Neutrophil (primary cell): ENCODE results near the gene PLEKHA1.

Experiments used
- H3K27ac ChIP-seq: fragments of 200-600 bp; sonication (generic); 2 replicates; pipeline ENCODE4 v1.5.1; 2016; ENCODE audit warnings: mild to moderate bottlenecking, moderate library complexity
- H3K27me3 ChIP-seq: fragments of 200-600 bp; sonication (generic); 2 replicates; pipeline ENCODE4 v1.6.0; 2016; ENCODE audit warnings: mild to moderate bottlenecking
- H3K36me3 ChIP-seq: fragments of 200-600 bp; sonication (generic); 2 replicates; pipeline ENCODE4 v1.5.1; 2017
- H3K4me1 ChIP-seq, 2 experiments: fragments of 200-600 bp in 1 of 2; sonication (generic) in 1 of 2; 1 replicate in 1 of 2; 2 replicates in 1 of 2; pipeline versions ENCODE4 v1.5.1 to v1.6.1; 2013 to 2016; ENCODE audit warnings: low read depth in 1 of 2, low read length in 1 of 2, mild to moderate bottlenecking in 1 of 2, moderate library complexity in 1 of 2; ENCODE audit not compliant: control insufficient read depth in 1 of 2, insufficient read depth in 1 of 2
- H3K4me3 ChIP-seq, 2 experiments: fragments of 200-600 bp in 1 of 2; sonication (generic) in 1 of 2; 1 replicate in 1 of 2; 2 replicates in 1 of 2; pipeline ENCODE4 v1.5.1; 2013 to 2016; ENCODE audit warnings: low read depth in 1 of 2, low read length in 1 of 2, mild to moderate bottlenecking in 1 of 2, moderate library complexity in 1 of 2
- H3K9me3 ChIP-seq: fragments of 200-600 bp; sonication (generic); 2 replicates; pipeline ENCODE4 v1.5.1; 2016
- TF ChIP-seq, protein P1 (sequence below): fragments of 200-600 bp; sonication (generic); IDR thresholded peaks from 2 replicates; pipeline ENCODE4 v1.5.1; 2016; ENCODE audit warnings: antibody characterized with exemption

PLEKHA1 gene

DNA sequence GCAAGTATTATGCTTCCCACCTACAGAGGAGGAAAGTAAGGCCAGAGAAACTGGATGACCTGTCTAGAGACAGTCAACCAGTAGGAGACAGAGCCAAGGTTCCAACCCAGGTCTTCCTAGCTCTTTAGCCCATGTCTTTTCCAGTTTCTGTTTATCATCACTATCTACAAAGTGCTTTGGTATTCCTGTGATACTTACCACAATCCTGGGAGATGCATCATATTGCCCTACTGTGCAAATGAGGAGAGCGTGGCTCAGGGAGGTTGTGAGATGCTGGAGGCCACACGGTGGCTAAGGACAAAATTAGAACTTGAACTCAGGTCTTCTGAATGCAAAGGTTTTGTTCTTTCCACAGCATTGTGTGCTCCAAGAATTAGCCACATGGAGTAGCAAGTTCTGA is 11.2 kb upstream of the PLEKHA1 start:
- no peaks in the 10 kb centered on the region for H3K36me3 ChIP-seq
- TF ChIP-seq, protein P1, sequence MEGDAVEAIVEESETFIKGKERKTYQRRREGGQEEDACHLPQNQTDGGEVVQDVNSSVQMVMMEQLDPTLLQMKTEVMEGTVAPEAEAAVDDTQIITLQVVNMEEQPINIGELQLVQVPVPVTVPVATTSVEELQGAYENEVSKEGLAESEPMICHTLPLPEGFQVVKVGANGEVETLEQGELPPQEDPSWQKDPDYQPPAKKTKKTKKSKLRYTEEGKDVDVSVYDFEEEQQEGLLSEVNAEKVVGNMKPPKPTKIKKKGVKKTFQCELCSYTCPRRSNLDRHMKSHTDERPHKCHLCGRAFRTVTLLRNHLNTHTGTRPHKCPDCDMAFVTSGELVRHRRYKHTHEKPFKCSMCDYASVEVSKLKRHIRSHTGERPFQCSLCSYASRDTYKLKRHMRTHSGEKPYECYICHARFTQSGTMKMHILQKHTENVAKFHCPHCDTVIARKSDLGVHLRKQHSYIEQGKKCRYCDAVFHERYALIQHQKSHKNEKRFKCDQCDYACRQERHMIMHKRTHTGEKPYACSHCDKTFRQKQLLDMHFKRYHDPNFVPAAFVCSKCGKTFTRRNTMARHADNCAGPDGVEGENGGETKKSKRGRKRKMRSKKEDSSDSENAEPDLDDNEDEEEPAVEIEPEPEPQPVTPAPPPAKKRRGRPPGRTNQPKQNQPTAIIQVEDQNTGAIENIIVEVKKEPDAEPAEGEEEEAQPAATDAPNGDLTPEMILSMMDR, result no peak
- no peak overlapping the region for H3K4me3 ChIP-seq
- peaks cover 44% of the 10 kb centered on the region for H3K27me3 ChIP-seq
- no peaks in the 10 kb centered on the region for H3K4me1 ChIP-seq
- no peaks in the 10 kb centered on the region for H3K9me3 ChIP-seq
- H3K27ac ChIP-seq, result no peak overlapping the region

DNA sequence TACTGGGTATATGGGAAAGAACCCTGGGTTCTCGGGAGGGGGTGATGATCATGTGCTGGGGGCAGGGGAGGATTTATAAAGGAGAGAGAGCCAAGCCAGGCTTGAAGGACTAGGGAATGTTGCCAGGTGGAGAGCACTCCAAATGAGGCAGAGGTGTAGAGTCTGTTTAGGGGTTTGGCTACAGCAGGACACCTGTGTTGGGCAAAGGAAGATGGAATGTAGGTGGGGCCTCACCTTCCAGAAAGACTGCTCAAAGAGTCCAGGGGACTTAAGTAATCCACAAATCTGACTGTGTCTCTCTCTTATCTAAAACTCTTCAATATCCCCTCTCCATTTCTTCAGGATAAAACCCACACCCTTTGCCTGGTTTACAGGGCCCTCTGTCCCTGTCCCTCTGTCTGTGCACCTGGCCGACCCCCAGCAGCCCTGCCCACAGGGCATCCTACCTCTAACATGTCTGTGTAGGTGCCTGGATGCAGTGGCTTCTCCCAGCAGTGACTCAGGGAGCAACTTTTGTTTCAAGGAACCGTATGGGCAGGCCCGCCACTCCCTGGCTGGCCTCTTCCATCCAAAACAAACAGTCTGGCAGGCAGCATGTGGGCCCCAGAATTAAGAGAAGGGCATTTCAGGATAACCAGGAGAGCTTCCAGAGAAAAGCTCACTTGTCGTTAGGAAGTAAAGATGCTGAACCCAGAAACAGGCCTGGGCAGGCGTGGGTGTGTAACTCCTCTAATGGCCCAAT is 10.6 kb upstream of the PLEKHA1 start:
- Histone ChIP-seq H3K27ac (no peak overlapping the region), H3K4me3 (no peak overlapping the region), H3K27me3 (peaks cover 49% of the 10 kb centered on the region), H3K9me3 (no peaks in the 10 kb centered on the region), H3K36me3 (no peaks in the 10 kb centered on the region), H3K4me1 (no peaks in the 10 kb centered on the region)
- TF ChIP-seq, protein P1, result no peak

DNA sequence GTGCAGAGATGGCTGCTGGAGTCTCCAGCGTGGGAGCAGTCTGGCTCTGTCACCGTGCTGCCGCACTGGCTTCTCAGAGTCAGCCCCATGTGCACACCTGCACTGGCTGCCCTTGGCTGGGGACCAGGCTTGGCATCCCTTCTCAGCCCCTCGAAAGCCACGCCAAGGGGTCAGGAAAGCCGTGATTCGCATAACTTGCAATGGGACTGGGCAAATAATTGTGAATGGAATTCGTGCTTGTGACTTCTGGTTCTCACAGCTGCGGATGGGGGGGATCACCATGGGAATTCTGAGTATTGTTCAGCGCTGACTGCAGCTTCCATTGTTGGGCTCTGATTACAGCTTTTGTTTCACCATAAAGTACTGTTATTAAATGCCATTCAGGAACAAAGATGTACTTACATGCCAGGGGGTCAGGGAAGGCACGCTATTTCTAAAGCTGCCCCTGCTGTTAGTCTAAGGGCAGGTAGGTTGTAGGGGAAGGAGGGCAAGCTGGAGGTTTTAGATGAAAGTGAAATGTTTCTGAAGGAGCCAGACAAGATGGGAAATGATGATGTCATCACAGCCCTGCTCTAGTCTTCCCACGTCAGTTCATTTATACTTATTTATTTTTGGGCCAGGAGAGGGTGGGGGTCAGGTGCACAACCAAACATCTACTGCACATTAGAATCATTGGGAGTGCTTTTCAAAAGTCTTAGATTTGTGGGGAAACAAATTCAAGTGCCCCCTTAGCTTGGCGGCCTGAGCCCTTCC is 5.8 kb upstream of the PLEKHA1 start:
- Histone ChIP-seq H3K27me3 (peaks cover 68% of the 10 kb centered on the region), H3K4me1 (no peaks in the 10 kb centered on the region), H3K36me3 (no peaks in the 10 kb centered on the region), H3K27ac (no peak overlapping the region), H3K4me3 (no peak overlapping the region), H3K9me3 (no peaks in the 10 kb centered on the region)
- TF ChIP-seq, protein P1, result no peak

DNA sequence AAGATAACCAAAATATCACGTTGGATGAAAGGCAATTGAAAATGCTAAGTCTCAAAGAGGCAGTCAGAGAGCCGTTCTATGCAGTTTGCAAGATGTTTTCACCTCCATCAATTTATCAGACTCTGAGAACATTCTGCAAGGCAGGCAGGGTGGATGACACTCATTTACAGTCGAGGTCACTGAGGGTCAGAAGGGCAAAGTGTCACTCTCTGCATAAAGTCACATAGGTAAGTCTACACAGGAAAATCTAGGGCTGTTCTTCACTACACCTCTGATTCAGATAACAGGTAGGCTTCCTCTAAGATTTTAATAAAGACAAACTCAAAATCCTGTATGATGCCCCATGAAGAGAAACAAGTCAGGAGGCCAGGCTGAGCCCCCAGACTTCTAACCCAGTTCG is 1.4 kb upstream of the PLEKHA1 start:
- no peak overlapping the region for H3K27ac ChIP-seq
- no peaks in the 10 kb centered on the region for H3K36me3 ChIP-seq
- H3K27me3 ChIP-seq, result peaks cover 93% of the 10 kb centered on the region
- peaks cover 14 to 16% of the 10 kb centered on the region in 2 experiments for H3K4me1 ChIP-seq
- TF ChIP-seq, protein P1, result no peak
- H3K4me3 ChIP-seq, result no peak overlapping the region
- no peaks in the 10 kb centered on the region for H3K9me3 ChIP-seq

DNA sequence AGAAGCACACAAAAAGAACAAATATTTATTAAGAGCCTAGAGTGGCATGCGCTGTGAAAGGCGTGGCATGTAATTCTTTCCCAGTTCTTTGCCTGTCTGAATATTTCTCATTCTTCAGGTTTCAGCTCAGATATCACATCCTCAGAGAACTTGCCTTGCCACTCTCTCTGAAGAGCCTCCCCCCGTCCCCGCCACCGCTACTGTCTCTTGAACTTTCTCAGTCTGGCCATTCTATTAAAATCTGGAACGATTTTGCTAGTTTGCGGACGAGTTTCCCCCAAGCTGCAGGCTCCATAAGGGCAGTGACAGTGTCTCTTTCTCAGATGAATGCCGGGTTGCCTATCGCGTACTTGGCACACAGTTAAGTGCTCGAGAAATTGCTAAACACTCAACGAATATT is 787 bp upstream of the PLEKHA1 start:
- H3K27me3 ChIP-seq, result peaks cover 93% of the 10 kb centered on the region
- TF ChIP-seq, protein P1, result no peak

More for the DNA sequence above, 787 bp upstream of the PLEKHA1 start:
- peak overlapping the region in 1 of 2 experiments; percentile 55 for H3K4me3 ChIP-seq
- no peak overlapping the region for H3K27ac ChIP-seq
- peaks cover 14 to 16% of the 10 kb centered on the region in 2 experiments for H3K4me1 ChIP-seq
- no peaks in the 10 kb centered on the region for H3K9me3 ChIP-seq
- no peaks in the 10 kb centered on the region for H3K36me3 ChIP-seq
